ENCODE data around the gene RPS15. TPM values are rescaled to one million over a fixed set of nuclear protein-coding genes. Genes with fewer than 3 reads are reported as not detected.

Gene RPS15
- total RNA-seq (1,000 to 10,000 TPM; 1,715 to 1,828 TPM), polyA plus RNA-seq (1,000 to 10,000 TPM; 2,575 to 2,757 TPM)

- H3K36me3 Mint-ChIP-seq = peaks cover 28 to 49% of the 10 kb centered on the region in 2 donors
- peak within 1 kb of the TSS; percentile 97 to 99 (median 98) for H3K4me3 Mint-ChIP-seq
- H3K9me3 Mint-ChIP-seq = peaks cover 0 to 5% (median 0%) of the 10 kb centered on the region in 8 donors
- Histone ChIP-seq H3K27ac (ENCODE audit: low read depth, low read length) (peak within 1 kb of the TSS; percentile 93), H3K4me1 (ENCODE audit: insufficient read depth, low read length) (peaks cover 29% of the 10 kb centered on the region), H3K4me3 (ENCODE audit: low read length in 2 of 2) (peak within 1 kb of the TSS; percentile 47 to 79), H3K9me3 (ENCODE audit: control insufficient read depth in 1 of 2, low read length in 2 of 2) (no peaks in the 10 kb centered on the region), H3K27me3 (ENCODE audit: insufficient read depth, low read length) (no peaks in the 10 kb centered on the region), H3K36me3 (ENCODE audit: insufficient read depth, low read length) (peaks cover 43% of the 10 kb centered on the region)
- intact Hi-C loops (cut with micrococcal nuclease) = loop anchor here (1.0 kb wide), 3 partner anchors 31 to 163 kb away; partner anchors contain the start of genes DAZAP1, FAM174C and NDUFS7
- CTCF ChIA-PET (ENCODE audit: partially characterized antibody) = interaction anchor here (0.7 to 1.8 kb wide), 4 partner anchors 11 to 71 kb away, joined by 3 to 9 read pairs (median 4); no protein-coding TSS in a partner anchor
- peaks cover 1 to 38% (median 19%) of the 10 kb centered on the region in 4 donors for H3K4me1 Mint-ChIP-seq
- H3K27ac Mint-ChIP-seq = peak within 1 kb of the TSS; percentile 98 to 99 (median 99)
- DNase-seq = peak; percentile 93 to 97 (median 96)
- no peaks in the 10 kb centered on the region for H3K27me3 Mint-ChIP-seq
- POLR2A ChIA-PET (ENCODE audit: partially characterized antibody) = interaction anchor here (0.8 to 2.1 kb wide), 7 partner anchors 29 to 169 kb away, joined by 3 to 12 read pairs (median 3); partner anchors contain the start of genes CIRBP and PCSK4
Observed at GRCh38 chr19:1438035-1438932, at the start of gene RPS15. RPS15 (plus strand) TSS chr19:1438396; CDS start chr19:1438426, 30 bp downstream.

- H3K9me3 ChIP-seq (ENCODE audit: control insufficient read depth in 1 of 2, low read length in 2 of 2) = no peaks in the 10 kb centered on the region
- intact Hi-C loops (cut with micrococcal nuclease) = no loop called here
- Mint-ChIP-seq H3K27me3 (peaks cover 0 to under 1% of the 10 kb centered on the region in 2 donors), H3K36me3 (peaks cover 17 to 30% of the 10 kb centered on the region in 2 donors), H3K4me1 (peaks cover 6 to 26% (median 9%) of the 10 kb centered on the region in 4 donors), H3K4me3 (no peak overlapping the region), H3K27ac (no peak overlapping the region), H3K9me3 (peaks cover 0 to 1% (median 0%) of the 10 kb centered on the region in 8 donors)
- POLR2A ChIA-PET (ENCODE audit: partially characterized antibody) = interaction anchor here (0.6 kb wide), 1 partner anchor 48 kb away, joined by 3 read pairs; no protein-coding TSS in a partner anchor
- DNase-seq = no peak
- H3K27ac ChIP-seq (ENCODE audit: low read depth, low read length) = no peak overlapping the region
- no peak overlapping the region for H3K4me3 ChIP-seq (ENCODE audit: low read length in 2 of 2)
- H3K27me3 ChIP-seq (ENCODE audit: insufficient read depth, low read length) = no peaks in the 10 kb centered on the region
- CTCF ChIA-PET (ENCODE audit: partially characterized antibody) = no interaction called here
- H3K36me3 ChIP-seq (ENCODE audit: insufficient read depth, low read length) = peaks cover 15% of the 10 kb centered on the region
- H3K4me1 ChIP-seq (ENCODE audit: insufficient read depth, low read length) = peaks cover 11% of the 10 kb centered on the region
Observed at GRCh38 chr19:1388637-1389026, 49.6 kb upstream of the RPS15 start.

GRCh38 chr19:1389033-1389940 lies 48.9 kb upstream of the RPS15 start:
- H3K9me3 Mint-ChIP-seq = no peaks in the 10 kb centered on the region
- no peak for DNase-seq
- Histone ChIP-seq H3K9me3 (ENCODE audit: control insufficient read depth in 1 of 2, low read length in 2 of 2) (no peaks in the 10 kb centered on the region), H3K4me3 (ENCODE audit: low read length in 2 of 2) (no peak overlapping the region), H3K4me1 (ENCODE audit: insufficient read depth, low read length) (peaks cover 9% of the 10 kb centered on the region), H3K36me3 (ENCODE audit: insufficient read depth, low read length) (peaks cover 15% of the 10 kb centered on the region), H3K27me3 (ENCODE audit: insufficient read depth, low read length) (no peaks in the 10 kb centered on the region), H3K27ac (ENCODE audit: low read depth, low read length) (no peak overlapping the region)
- H3K27ac Mint-ChIP-seq = no peak overlapping the region
- intact Hi-C loops (cut with micrococcal nuclease) = no loop called here
- H3K4me1 Mint-ChIP-seq = peaks cover 6 to 25% (median 7%) of the 10 kb centered on the region in 4 donors
- H3K27me3 Mint-ChIP-seq = no peaks in the 10 kb centered on the region
- no peak overlapping the region for H3K4me3 Mint-ChIP-seq
- POLR2A ChIA-PET (ENCODE audit: partially characterized antibody) = interaction anchor here (0.6 kb wide), 1 partner anchor 47 kb away, joined by 3 read pairs; no protein-coding TSS in a partner anchor
- peaks cover 17 to 31% of the 10 kb centered on the region in 2 donors for H3K36me3 Mint-ChIP-seq
- CTCF ChIA-PET (ENCODE audit: partially characterized antibody) = no interaction called here

- H3K36me3 Mint-ChIP-seq = peaks cover 17 to 28% of the 10 kb centered on the region in 2 donors
- Histone ChIP-seq H3K36me3 (ENCODE audit: insufficient read depth, low read length) (peaks cover 15% of the 10 kb centered on the region), H3K27ac (ENCODE audit: low read depth, low read length) (no peak overlapping the region), H3K9me3 (ENCODE audit: control insufficient read depth in 1 of 2, low read length in 2 of 2) (no peaks in the 10 kb centered on the region), H3K4me1 (ENCODE audit: insufficient read depth, low read length) (no peaks in the 10 kb centered on the region), H3K27me3 (ENCODE audit: insufficient read depth, low read length) (no peaks in the 10 kb centered on the region), H3K4me3 (ENCODE audit: low read length in 2 of 2) (no peak overlapping the region)
- DNase-seq = no peak
- ChIA-PET CTCF (ENCODE audit: partially characterized antibody) (no interaction called here), POLR2A (ENCODE audit: partially characterized antibody) (no interaction called here)
- H3K4me3 Mint-ChIP-seq = no peak overlapping the region
- intact Hi-C loops (cut with micrococcal nuclease) = no loop called here
- peaks cover 0 to 16% (median 4%) of the 10 kb centered on the region in 4 donors for H3K4me1 Mint-ChIP-seq
- H3K27me3 Mint-ChIP-seq = no peaks in the 10 kb centered on the region
- no peak overlapping the region for H3K27ac Mint-ChIP-seq
- H3K9me3 Mint-ChIP-seq = no peaks in the 10 kb centered on the region
Observed at GRCh38 chr19:1390890-1391423, 47.2 kb upstream of the RPS15 start.

- CTCF ChIA-PET (ENCODE audit: partially characterized antibody) = no interaction called here
Observed at GRCh38 chr19:1392407-1392806, 45.8 kb upstream of the RPS15 start.

GRCh38 chr19:1392939-1393530 lies 45.2 kb upstream of the RPS15 start:
- Histone ChIP-seq H3K27me3 (ENCODE audit: insufficient read depth, low read length) (no peaks in the 10 kb centered on the region), H3K4me3 (ENCODE audit: low read length in 2 of 2) (no peak overlapping the region), H3K9me3 (ENCODE audit: control insufficient read depth in 1 of 2, low read length in 2 of 2) (no peaks in the 10 kb centered on the region), H3K36me3 (ENCODE audit: insufficient read depth, low read length) (peaks cover 15% of the 10 kb centered on the region), H3K27ac (ENCODE audit: low read depth, low read length) (no peak overlapping the region), H3K4me1 (ENCODE audit: insufficient read depth, low read length) (peaks cover 8% of the 10 kb centered on the region)
- no peak for DNase-seq
- no peak overlapping the region for H3K4me3 Mint-ChIP-seq
- intact Hi-C loops (cut with micrococcal nuclease) = no loop called here
- no peaks in the 10 kb centered on the region for H3K9me3 Mint-ChIP-seq
- H3K4me1 Mint-ChIP-seq = peaks cover 0 to 15% (median 3%) of the 10 kb centered on the region in 4 donors
- peaks cover 17 to 27% of the 10 kb centered on the region in 2 donors for H3K36me3 Mint-ChIP-seq
- H3K27ac Mint-ChIP-seq = no peak overlapping the region
- H3K27me3 Mint-ChIP-seq = no peaks in the 10 kb centered on the region
- ChIA-PET POLR2A (ENCODE audit: partially characterized antibody) (no interaction called here), CTCF (ENCODE audit: partially characterized antibody) (no interaction called here)

More at GRCh38 chr19:1392407-1392806, 45.8 kb upstream of the RPS15 start:
- no peaks in the 10 kb centered on the region for H3K27me3 ChIP-seq (ENCODE audit: insufficient read depth, low read length)
- H3K9me3 Mint-ChIP-seq = no peaks in the 10 kb centered on the region
- DNase-seq = no peak
- H3K36me3 ChIP-seq (ENCODE audit: insufficient read depth, low read length) = peaks cover 15% of the 10 kb centered on the region
- H3K36me3 Mint-ChIP-seq = peaks cover 17 to 27% of the 10 kb centered on the region in 2 donors
- intact Hi-C loops (cut with micrococcal nuclease) = no loop called here
- no peaks in the 10 kb centered on the region for H3K9me3 ChIP-seq (ENCODE audit: control insufficient read depth in 1 of 2, low read length in 2 of 2)
- peak overlapping the region in 1 of 7 donors; percentile 35 for H3K27ac Mint-ChIP-seq
- H3K4me3 ChIP-seq (ENCODE audit: low read length in 2 of 2) = no peak overlapping the region
- H3K4me3 Mint-ChIP-seq = no peak overlapping the region
- no peaks in the 10 kb centered on the region for H3K27me3 Mint-ChIP-seq
- H3K4me1 ChIP-seq (ENCODE audit: insufficient read depth, low read length) = peaks cover 8% of the 10 kb centered on the region
- H3K27ac ChIP-seq (ENCODE audit: low read depth, low read length) = no peak overlapping the region
- POLR2A ChIA-PET (ENCODE audit: partially characterized antibody) = no interaction called here
- peaks cover 0 to 15% (median 3%) of the 10 kb centered on the region in 4 donors for H3K4me1 Mint-ChIP-seq
